Endothelial cell of umbilical vein (primary cell): Measurements from ENCODE around the gene C21orf58. TPM values are rescaled to one million over a fixed set of nuclear protein-coding genes. Genes with fewer than 3 reads are reported as not detected.
"Not testable (repeated sequence)": the region's sequence is repeated elsewhere in the genome, so short reads cannot be mapped to it uniquely, and the experiment has no call there.

Experiments used
- BruUV-seq: library from RNA; stranded (reverse); fragments of 400-500 nt; replicated peaks from 2 replicates; lab custom pipeline; 2021; lab: Mats Ljungman, UMichigan
- CTCF ChIA-PET: fragments of 300-600, 350-600 bp; sonication (Branson Sonifier 250); formaldehyde crosslinking; loops from one replicate; lab custom pipeline; 2021; ENCODE audit warnings: antibody characterized with exemption, inconsistent platforms; lab: Charles Lee
- POLR2A ChIA-PET: fragments of 300-600, 350-600 bp; sonication (Branson Sonifier 250); formaldehyde crosslinking; loops from one replicate; lab custom pipeline; 2021; ENCODE audit warnings: antibody characterized with exemption, inconsistent platforms; lab: Charles Lee
- DNase-seq: peaks from one replicate; pipeline ENCODE4 v3.0.0-alpha.2; 2011; ENCODE audit warnings: low read depth, low spot score
- FAIRE-seq: peaks from 2 replicates; lab custom pipeline; 2011; peaks lifted over from hg19 to GRCh38; lab: Jason Lieb, UNC
- H2AFZ ChIP-seq: 2 replicates; pipeline ENCODE4 v1.6.0; 2012; ENCODE audit warnings: low read depth, low read length, control low read depth, inconsistent platforms
- H3K27ac ChIP-seq: 2 replicates; pipeline ENCODE4 v1.5.1; 2011; ENCODE audit warnings: low read depth, mild to moderate bottlenecking, control low read depth, low read length, moderate library complexity; ENCODE audit not compliant: insufficient read depth
- H3K27me3 ChIP-seq, 2 experiments: 2 replicates each; pipeline versions ENCODE4 v1.6.0 to v1.6.1; 2011; ENCODE audit warnings: low read length in 2 of 2, mixed read lengths in 1 of 2; ENCODE audit not compliant: control insufficient read depth in 2 of 2, insufficient read depth in 2 of 2
- H3K36me3 ChIP-seq, 2 experiments: 2 replicates in 1 of 2; 3 replicates in 1 of 2; pipeline ENCODE4 v1.5.1; 2011; ENCODE audit warnings: low read length in 2 of 2, mild to moderate bottlenecking in 1 of 2, moderate library complexity in 1 of 2; ENCODE audit not compliant: control insufficient read depth in 2 of 2, insufficient read depth in 2 of 2; ENCODE audit errors: extremely low read depth in 1 of 2
- H3K4me1 ChIP-seq: 3 replicates; pipeline ENCODE4 v1.5.1; 2011; ENCODE audit warnings: mild to moderate bottlenecking, low read length; ENCODE audit not compliant: control insufficient read depth, insufficient read depth; ENCODE audit errors: extremely low read depth
- H3K4me2 ChIP-seq: 2 replicates; pipeline ENCODE4 v1.6.1; 2011; ENCODE audit warnings: low read length, control low read depth, mixed read lengths; ENCODE audit not compliant: insufficient read depth
- H3K4me3 ChIP-seq, 3 experiments: fragments of 200-600 bp in 1 of 3; sonication (generic), shearing (Covaris generic) in 1 of 3; replicated peaks in 1 of 3; 2 replicates each; pipeline ENCODE4 v1.5.1; 2011 to 2016; ENCODE audit warnings: control low read depth in 3 of 3, low read length in 3 of 3, mild to moderate bottlenecking in 2 of 3, inconsistent platforms in 1 of 3, low read depth in 1 of 3, moderate library complexity in 1 of 3; ENCODE audit not compliant: insufficient read depth in 1 of 3
- H3K79me2 ChIP-seq: 2 replicates; pipeline ENCODE4 v1.6.0; 2012; ENCODE audit warnings: low read length, inconsistent platforms; ENCODE audit not compliant: control insufficient read depth, insufficient read depth
- H3K9ac ChIP-seq: replicated peaks from 2 replicates; pipeline ENCODE3; 2011; ENCODE audit warnings: low read length, control low read depth; ENCODE audit not compliant: insufficient read depth; ENCODE audit errors: extremely low read depth
- H3K9me1 ChIP-seq: replicated peaks from 3 replicates; pipeline ENCODE4 v1.6.0; 2011; ENCODE audit warnings: mild to moderate bottlenecking, low read length; ENCODE audit not compliant: control insufficient read depth, insufficient read depth; ENCODE audit errors: extremely low read depth
- H3K9me3 ChIP-seq: replicated peaks from 2 replicates; pipeline ENCODE4 v1.5.1; 2012; ENCODE audit warnings: low read length, inconsistent platforms; ENCODE audit not compliant: control insufficient read depth, insufficient read depth
- H4K20me1 ChIP-seq: replicated peaks from 2 replicates; pipeline ENCODE3; 2011; ENCODE audit warnings: mild to moderate bottlenecking, low read length; ENCODE audit not compliant: control insufficient read depth, insufficient read depth; ENCODE audit errors: extremely low read depth
- EZH2 ChIP-seq: IDR thresholded peaks from 2 replicates; pipeline ENCODE4 v1.6.1; 2012; ENCODE audit warnings: borderline replicate concordance, low read depth, mild to moderate bottlenecking, moderate library complexity, low read length, inconsistent platforms; ENCODE audit not compliant: severe bottlenecking
- GATA2 ChIP-seq: IDR thresholded peaks from 2 replicates; pipeline ENCODE4 v1.7.0; 2011; ENCODE audit warnings: low read depth, mild to moderate bottlenecking, moderate library complexity, mixed read lengths, low read length; ENCODE audit not compliant: insufficient read length, insufficient read depth
- POLR2A ChIP-seq: IDR thresholded peaks from 2 replicates; pipeline ENCODE4 v1.6.1; 2012; ENCODE audit warnings: low read depth, mild to moderate bottlenecking, control low read depth, low read length
- POLR2AphosphoS5 ChIP-seq: IDR thresholded peaks from 2 replicates; pipeline ENCODE4 v1.6.1; 2012; ENCODE audit warnings: low read depth, mild to moderate bottlenecking, control low read depth, low read length, moderate library complexity; ENCODE audit not compliant: insufficient read depth
- dilution Hi-C: fragments of 300-500 bp; cut with MboI; formaldehyde crosslinking; loops from one replicate; pipeline ENCODE4 v1.15.0; 2019; ENCODE audit warnings: low sequenced_read_pairs; ENCODE audit not compliant: extremely low pct_ligation_motif_present
- intact Hi-C: fragments of 100-400 bp; cut with micrococcal nuclease; formaldehyde crosslinking; loops from one replicate; pipeline ENCODE4 v1.10.0; 2022
- polyA plus RNA-seq, 4 experiments: library from polyadenylated mRNA; depleted of rRNA in 3 of 4; stranded (reverse) in 3 of 4; unstranded in 1 of 4; fragments of >200 nt; gene quantifications; 2 replicates each; pipeline versions ENCODE4 v1.2.1 to v1.2.3, GENCODE V29; 2011 to 2012; ENCODE audit warnings: missing spikeins in 1 of 4
- total RNA-seq: library from RNA; stranded (reverse); gene quantifications from 2 replicates; pipeline ENCODE4 v1.2.3, GENCODE V29; 2021

C21orf58 gene
- total and polyA plus RNA-seq, 2 donors (not counting 3 experiments of a cell fraction or from before 2014, with no cell fraction given): 6.0 to 24.3 TPM

DNA sequence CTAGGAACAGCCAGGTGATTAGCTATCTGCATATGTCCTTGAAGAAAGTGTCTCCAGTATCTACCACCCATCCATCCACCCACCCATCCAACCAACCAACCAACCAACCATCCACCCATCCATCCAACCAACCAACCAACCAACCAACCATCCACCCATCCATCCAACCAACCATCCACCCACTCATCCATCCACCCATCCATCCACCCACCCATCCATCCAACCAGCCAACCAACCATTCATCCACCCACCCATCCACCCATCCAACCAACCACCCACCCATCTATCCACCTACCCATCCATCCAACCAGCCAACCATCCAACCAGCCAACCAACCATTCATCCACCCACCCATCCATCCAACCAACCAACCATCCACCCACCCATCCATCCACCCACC is 12.1 kb downstream of the C21orf58 start:
- H4K20me1 ChIP-seq: no peaks in the 10 kb centered on the region
- H3K9me3 ChIP-seq: no peaks in the 10 kb centered on the region
- no peaks in the 10 kb centered on the region for H3K27me3 ChIP-seq
- BruUV-seq: no TSS peak
- H3K4me2 ChIP-seq: no peak overlapping the region
- no peak overlapping the region for H3K27ac ChIP-seq
- H2AFZ ChIP-seq: no peak overlapping the region
- ChIA-PET POLR2A (no interaction called here), CTCF (no interaction called here)
- no peaks in the 10 kb centered on the region for H3K9me1 ChIP-seq
- H3K9ac ChIP-seq: no peak overlapping the region
- H3K79me2 ChIP-seq: no peaks in the 10 kb centered on the region
- H3K4me3 ChIP-seq: no peak overlapping the region
- intact Hi-C loops (no loop called here), dilution Hi-C loops (no loop called here)
- FAIRE-seq (no peak), DNase-seq (no peak)
- no peaks in the 10 kb centered on the region for H3K4me1 ChIP-seq
- H3K36me3 ChIP-seq: no peaks in the 10 kb centered on the region
- no peak for TF ChIP-seq EZH2
- TF ChIP-seq GATA2: no peak
- TF ChIP-seq POLR2A: no peak
- no peak for TF ChIP-seq POLR2AphosphoS5

DNA sequence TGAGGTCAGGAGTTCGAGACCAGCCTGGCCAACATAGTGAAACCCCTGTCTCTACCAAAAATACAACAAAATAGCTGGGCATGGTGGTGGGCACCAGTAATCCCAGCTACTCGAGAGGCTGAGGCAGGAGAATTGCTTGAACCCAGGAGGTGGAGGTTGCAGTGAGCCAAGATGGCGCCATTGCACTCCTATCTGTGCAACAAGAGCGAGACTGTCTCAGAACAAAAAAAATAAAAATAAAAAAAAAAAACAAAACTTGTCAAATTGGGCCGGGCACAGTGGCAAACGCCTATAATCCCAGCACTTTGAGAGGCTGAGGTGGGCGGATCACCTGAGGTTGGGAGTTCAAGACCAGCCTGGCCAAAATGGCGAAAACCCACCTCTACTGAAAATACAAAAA is 13.4 kb downstream of the C21orf58 start:
- H3K4me1 ChIP-seq, H4K20me1 ChIP-seq, dilution Hi-C loops, H3K4me3 ChIP-seq, H3K4me2 ChIP-seq, H3K9me3 ChIP-seq, H3K27ac ChIP-seq, H3K79me2 ChIP-seq, H3K36me3 ChIP-seq, intact Hi-C loops, H2AFZ ChIP-seq, DNase-seq, H3K9ac ChIP-seq, BruUV-seq, H3K27me3 ChIP-seq, H3K9me1 ChIP-seq, FAIRE-seq, POLR2A ChIA-PET: not testable (repeated sequence)
- CTCF ChIA-PET: interaction anchor here (1.3 kb wide), 1 partner anchor 26 kb away, joined by 3 read pairs; no protein-coding TSS in a partner anchor
